ENCODE results near the gene NAT16. TPM values are rescaled to one million over a fixed set of nuclear protein-coding genes. Genes with fewer than 3 reads are reported as not detected.
A peak's percentile ranks its signal among the peaks of the same experiment; 100 is the strongest.

NAT16 gene
- total and polyA plus RNA-seq, 2 of the 13 experiments (the other 11 are each of a cell fraction or from before 2014, with no cell fraction given), result 0.04 TPM; not detected in 1

DNA sequence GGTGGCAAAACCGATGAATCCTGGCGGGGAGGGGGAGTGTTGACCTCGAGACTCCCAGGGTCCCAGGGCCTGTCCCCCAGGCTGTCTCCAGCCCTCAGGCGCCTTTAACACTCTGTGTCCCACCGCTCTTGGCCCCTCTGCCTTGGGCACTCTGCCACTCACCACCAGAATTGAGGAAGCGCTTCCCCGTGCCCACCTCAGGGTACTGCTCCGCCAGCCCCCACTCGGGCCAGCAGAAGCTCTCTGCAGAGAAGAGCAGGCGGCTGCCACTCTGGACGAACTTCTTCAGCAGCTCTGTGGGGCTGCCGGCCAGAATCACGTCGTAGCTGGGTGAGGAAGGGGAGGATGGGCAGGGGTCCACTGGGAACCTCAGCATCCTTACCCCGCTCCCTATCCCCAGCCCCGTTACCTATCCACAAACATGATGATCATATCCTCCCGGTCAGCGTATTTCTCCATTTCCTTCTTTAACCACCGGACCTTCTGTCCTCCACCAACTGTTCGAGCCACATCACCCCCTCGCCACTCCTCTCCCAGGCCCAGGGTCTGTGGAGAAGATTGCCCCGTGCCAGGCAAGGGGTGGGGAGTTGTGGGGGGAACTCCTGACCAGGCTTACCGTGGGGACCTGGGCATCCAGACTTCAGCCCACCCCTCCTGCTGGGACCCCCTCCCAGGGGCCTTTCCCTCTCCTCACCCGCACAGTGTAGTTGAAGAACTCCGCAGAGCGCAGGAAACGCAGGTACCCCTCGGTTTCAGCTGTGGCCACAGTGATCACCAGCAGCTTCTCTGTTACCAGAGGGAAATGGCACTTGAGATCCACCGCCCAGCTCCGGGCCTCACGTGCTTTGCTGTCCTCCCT is 36.1 kb upstream of the NAT16 start (continued):
- TF ChIP-seq, protein P1, sequence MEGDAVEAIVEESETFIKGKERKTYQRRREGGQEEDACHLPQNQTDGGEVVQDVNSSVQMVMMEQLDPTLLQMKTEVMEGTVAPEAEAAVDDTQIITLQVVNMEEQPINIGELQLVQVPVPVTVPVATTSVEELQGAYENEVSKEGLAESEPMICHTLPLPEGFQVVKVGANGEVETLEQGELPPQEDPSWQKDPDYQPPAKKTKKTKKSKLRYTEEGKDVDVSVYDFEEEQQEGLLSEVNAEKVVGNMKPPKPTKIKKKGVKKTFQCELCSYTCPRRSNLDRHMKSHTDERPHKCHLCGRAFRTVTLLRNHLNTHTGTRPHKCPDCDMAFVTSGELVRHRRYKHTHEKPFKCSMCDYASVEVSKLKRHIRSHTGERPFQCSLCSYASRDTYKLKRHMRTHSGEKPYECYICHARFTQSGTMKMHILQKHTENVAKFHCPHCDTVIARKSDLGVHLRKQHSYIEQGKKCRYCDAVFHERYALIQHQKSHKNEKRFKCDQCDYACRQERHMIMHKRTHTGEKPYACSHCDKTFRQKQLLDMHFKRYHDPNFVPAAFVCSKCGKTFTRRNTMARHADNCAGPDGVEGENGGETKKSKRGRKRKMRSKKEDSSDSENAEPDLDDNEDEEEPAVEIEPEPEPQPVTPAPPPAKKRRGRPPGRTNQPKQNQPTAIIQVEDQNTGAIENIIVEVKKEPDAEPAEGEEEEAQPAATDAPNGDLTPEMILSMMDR (CRISPR knock-in tag; IDR thresholded peaks at IDR 0.05), result no peak
- no peak for TF ChIP-seq ELF1 (CRISPR knock-in tag; IDR thresholded peaks at IDR 0.05)
- TF ChIP-seq ZNF550 (CRISPR knock-in tag; IDR thresholded peaks at IDR 0.05; ENCODE audit: borderline replicate concordance), result no peak
- peak; percentile 23 for TF ChIP-seq PRPF4 (IDR thresholded peaks at IDR 0.05; ENCODE audit: low read depth, low read length, poor library complexity, severe bottlenecking)
- TF ChIP-seq NRL (CRISPR knock-in tag; IDR thresholded peaks at IDR 0.05; ENCODE audit: borderline replicate concordance), result 0 out of 2 replicates have a peak, but pooled peaks have one; percentile 1
- TF ChIP-seq ZNF547 (CRISPR knock-in tag; IDR thresholded peaks at IDR 0.05), result no peak

DNA sequence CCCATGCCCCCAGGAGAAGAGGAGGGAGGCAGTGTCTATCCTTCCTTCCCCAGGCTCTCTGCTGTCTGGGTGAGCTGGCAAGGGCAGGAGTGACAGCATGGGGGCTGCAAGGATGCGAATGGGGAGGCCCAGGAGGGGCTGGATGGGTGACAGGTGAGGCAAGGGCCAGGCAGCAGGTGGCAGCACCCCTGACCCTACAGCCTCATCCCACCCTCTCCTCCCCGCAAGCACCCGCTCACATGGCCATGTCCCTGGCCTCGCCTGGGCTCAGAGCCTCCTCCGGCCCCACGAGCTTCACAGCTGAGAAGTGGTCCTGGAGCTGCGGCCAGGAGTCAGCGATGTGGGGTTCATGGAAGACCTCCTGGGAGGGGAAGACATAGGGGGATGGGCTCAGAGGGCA is 31.9 kb upstream of the NAT16 start:
- H3K4me1 ChIP-seq (ENCODE audit: insufficient read depth, low read length), result peaks cover 21% of the 10 kb centered on the region
- CTCF ChIA-PET (ENCODE audit: low intra/inter-chr PET ratio, low total read pairs), result no interaction called here
- POLR2A ChIA-PET, result interaction anchor here (11.2 kb wide), 1 partner anchor 8 kb away, joined by 202 read pairs; the partner anchor contains the start of gene MOGAT3
- intact Hi-C loops (cut with micrococcal nuclease; ENCODE audit: unreplicated experiment), result no loop called here
- peaks cover 14 to 26% of the 10 kb centered on the region in 2 experiments; a peak in 4 of 5 replicates for H3K36me3 ChIP-seq (replicated peaks in 1 of 2; ENCODE audit: control insufficient read depth in 1 of 2, insufficient read depth in 2 of 2, low read length in 2 of 2)
- H4K20me1 ChIP-seq (ENCODE audit: insufficient read depth, low read length), result no peaks in the 10 kb centered on the region
- no peak overlapping the region for H3K27ac ChIP-seq (ENCODE audit: extremely low read length, insufficient read depth, low read length)
- 99% methylated on average over 8 of the region's 8 CpGs for WGBS (ENCODE audit: low lambda C conversion rate)
- no peak overlapping the region for H3K4me3 ChIP-seq (replicated peaks in 1 of 3; ENCODE audit: insufficient read depth in 1 of 3, low read depth in 2 of 3, low read length in 3 of 3)
- H3K9ac ChIP-seq (ENCODE audit: insufficient read depth, low read depth, low read length), result no peak overlapping the region
- peak; percentile 25 for ATAC-seq
- no peak overlapping the region for H2AFZ ChIP-seq (ENCODE audit: low read length)
- FAIRE-seq, result no peak
- H3K79me2 ChIP-seq (ENCODE audit: insufficient read depth, low read length), result peaks cover 12% of the 10 kb centered on the region
- in situ Hi-C loops (cut with HindIII; ENCODE audit: extremely low pct_ligation_motif_present, low pct_unique_long_range_greater_than_20kb), result no loop called here
- no peaks in the 10 kb centered on the region for H3K27me3 ChIP-seq (ENCODE audit: control insufficient read depth in 1 of 2, insufficient read depth in 2 of 2, low read length in 2 of 2)
- no peak for DNase-seq (ENCODE audit: low spot score)
- no peak overlapping the region for H3K4me2 ChIP-seq (ENCODE audit: low read depth, low read length)
- H3K9me3 ChIP-seq (ENCODE audit: low read length), result no peaks in the 10 kb centered on the region
- BruUV-seq (replicated peaks), result no TSS peak
- TF ChIP-seq RBFOX2 (IDR thresholded peaks at IDR 0.05; ENCODE audit: low read depth, low read length) (peak; percentile 63), ZNF800 (CRISPR knock-in tag; IDR thresholded peaks at IDR 0.05) (no peak), AGO2 (optimal IDR thresholded peaks at IDR 0.05; ENCODE audit: low read depth, low read length) (peak; percentile 55), ZNF615 (CRISPR knock-in tag; IDR thresholded peaks at IDR 0.05; ENCODE audit: borderline replicate concordance) (no peak), CCAR2 (optimal IDR thresholded peaks at IDR 0.05; ENCODE audit: low read depth, low read length) (no peak), AGO1 (IDR thresholded peaks at IDR 0.05; ENCODE audit: low read depth, low read length, poor library complexity, severe bottlenecking) (peak; percentile 74), STAG1 (CRISPR knock-in tag; IDR thresholded peaks at IDR 0.05) (0 out of 2 replicates have a peak, but pooled peaks have one; percentile 14), NCOA1 (CRISPR knock-in tag; IDR thresholded peaks at IDR 0.05) (no peak), FOXJ3 (CRISPR knock-in tag; IDR thresholded peaks at IDR 0.05; ENCODE audit: borderline replicate concordance) (no peak)
- TF ChIP-seq, protein P2, sequence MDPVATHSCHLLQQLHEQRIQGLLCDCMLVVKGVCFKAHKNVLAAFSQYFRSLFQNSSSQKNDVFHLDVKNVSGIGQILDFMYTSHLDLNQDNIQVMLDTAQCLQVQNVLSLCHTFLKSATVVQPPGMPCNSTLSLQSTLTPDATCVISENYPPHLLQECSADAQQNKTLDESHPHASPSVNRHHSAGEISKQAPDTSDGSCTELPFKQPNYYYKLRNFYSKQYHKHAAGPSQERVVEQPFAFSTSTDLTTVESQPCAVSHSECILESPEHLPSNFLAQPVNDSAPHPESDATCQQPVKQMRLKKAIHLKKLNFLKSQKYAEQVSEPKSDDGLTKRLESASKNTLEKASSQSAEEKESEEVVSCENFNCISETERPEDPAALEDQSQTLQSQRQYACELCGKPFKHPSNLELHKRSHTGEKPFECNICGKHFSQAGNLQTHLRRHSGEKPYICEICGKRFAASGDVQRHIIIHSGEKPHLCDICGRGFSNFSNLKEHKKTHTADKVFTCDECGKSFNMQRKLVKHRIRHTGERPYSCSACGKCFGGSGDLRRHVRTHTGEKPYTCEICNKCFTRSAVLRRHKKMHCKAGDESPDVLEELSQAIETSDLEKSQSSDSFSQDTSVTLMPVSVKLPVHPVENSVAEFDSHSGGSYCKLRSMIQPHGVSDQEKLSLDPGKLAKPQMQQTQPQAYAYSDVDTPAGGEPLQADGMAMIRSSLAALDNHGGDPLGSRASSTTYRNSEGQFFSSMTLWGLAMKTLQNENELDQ (CRISPR knock-in tag; IDR thresholded peaks at IDR 0.05; ENCODE audit: borderline replicate concordance), result no peak
